GM18951 (cell line): Measurements from ENCODE around the gene BCAT1.
"Not testable (repeated sequence)": the region's sequence is repeated elsewhere in the genome, so short reads cannot be mapped to it uniquely, and the experiment has no call there.

Source experiments
- POLR2A ChIP-seq: IDR thresholded peaks from 4 replicates; pipeline ENCODE4 v1.6.1; 2011; ENCODE audit warnings: mild to moderate bottlenecking; ENCODE audit not compliant: insufficient read length, insufficient read depth; ENCODE audit errors: extremely low read depth
- in situ Hi-C: fragments of 300-500 bp; cut with MboI; formaldehyde crosslinking; loops from one replicate; pipeline ENCODE4 v1.12.0; 2022; ENCODE audit warnings: low sequenced_read_pairs, mixed read lengths, inconsistent platforms; ENCODE audit not compliant: unreplicated experiment

BCAT1 gene

DNA sequence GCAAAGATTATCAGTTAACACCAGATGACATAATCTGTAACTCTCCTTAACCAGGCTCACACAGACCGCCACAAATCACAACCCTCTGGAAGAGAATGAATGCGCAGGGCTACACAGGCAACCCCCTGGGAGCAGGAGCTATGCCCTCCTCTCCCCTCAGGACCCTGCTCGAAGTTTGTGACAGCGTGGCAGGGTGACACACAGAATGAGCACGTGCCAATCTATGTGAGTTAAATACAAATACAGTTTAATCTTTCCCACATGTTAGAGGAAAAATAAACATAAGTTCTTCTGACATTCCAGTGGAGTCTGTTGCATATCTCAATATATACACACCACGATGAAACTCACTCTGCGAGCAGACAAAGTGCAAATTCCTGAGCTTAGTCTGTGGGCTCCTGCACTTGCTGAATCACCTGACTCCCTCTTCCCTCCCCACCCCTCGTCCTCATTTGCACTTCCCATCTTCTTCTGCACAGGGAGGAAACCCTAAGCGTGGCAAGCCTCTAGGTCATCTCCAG, 37.6 kb downstream of the BCAT1 start:
- TF ChIP-seq POLR2A = no peak
- in situ Hi-C loops = no loop called here

DNA sequence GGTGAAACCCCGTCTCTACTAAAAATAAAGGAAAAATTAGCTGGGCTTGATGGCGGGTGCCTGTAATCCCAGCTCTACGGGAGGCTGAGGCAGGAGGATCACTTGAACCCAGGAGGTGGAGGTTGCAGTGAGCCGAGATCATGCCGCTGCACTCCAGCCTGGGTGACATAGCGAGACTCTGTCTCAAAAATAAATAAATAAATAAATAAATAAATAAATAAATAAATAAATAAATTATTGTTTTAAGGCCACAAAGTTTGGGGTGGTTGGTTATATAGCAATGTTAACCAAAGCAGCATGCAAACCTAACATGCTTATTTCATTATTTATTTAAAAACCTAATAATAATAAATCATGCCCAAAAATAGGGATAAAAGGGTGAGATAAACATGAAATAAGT, 38.7 kb downstream of the BCAT1 start:
- in situ Hi-C loops = not testable (repeated sequence)

DNA sequence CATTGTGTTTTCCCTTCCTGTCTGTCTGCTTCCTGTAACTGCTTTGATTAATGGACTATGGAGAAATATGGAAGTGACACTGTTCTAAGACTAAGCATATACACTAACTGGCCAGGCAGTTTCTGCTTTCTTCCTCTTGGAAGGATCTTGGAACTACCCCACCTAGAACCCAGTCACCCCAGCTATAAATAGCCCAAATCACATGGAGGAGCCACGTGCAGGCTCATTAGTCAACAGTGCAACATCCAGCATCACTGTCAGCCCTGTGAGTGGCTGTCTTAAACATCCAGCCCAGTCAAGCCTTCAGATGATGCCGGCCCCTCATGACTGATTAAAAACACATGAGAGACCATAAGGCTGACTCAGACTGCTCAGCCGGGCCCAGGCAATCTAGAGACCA, 39.2 kb downstream of the BCAT1 start:
- TF ChIP-seq POLR2A = no peak
- in situ Hi-C loops = no loop called here

DNA sequence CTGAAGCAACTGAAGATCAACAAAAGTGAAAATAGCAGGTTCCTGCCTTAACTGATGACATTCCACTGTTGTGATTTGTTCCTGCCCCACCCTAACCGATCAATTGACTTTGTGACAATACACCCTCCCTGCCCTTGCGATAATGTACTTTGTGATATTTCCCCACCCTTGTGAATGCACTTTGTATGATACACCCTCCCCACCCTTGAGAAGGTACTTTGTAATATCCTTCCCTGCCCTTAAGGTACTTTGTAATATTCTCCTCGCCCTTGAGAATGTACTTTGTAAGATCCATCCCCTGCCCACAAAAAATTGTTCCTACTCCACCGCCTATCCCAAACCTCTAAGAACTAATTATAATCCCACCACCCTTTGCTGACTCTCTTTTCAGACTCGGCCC, 41.4 kb downstream of the BCAT1 start:
- no peak for TF ChIP-seq POLR2A
- in situ Hi-C loops = no loop called here

DNA sequence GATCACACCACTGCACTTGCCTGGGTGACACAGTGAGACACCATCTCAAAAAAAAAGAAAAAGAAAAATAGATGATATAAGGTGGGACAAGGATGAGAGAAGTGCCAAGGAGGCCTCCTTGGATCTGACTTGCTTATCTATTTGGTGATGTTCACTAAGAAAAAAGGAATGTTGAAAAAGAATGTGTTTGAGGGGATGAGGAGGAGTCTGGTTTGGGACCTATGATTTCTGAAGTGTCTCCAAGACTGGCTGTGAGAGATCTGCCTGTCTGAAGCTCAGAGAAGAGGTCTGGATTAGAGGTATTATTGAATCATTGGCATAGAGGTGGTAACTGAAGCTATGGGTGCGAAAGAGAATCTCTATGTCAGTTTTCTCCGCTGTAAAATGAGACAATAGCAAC, 42.8 kb downstream of the BCAT1 start:
- in situ Hi-C loops = no loop called here
- no peak for TF ChIP-seq POLR2A

DNA sequence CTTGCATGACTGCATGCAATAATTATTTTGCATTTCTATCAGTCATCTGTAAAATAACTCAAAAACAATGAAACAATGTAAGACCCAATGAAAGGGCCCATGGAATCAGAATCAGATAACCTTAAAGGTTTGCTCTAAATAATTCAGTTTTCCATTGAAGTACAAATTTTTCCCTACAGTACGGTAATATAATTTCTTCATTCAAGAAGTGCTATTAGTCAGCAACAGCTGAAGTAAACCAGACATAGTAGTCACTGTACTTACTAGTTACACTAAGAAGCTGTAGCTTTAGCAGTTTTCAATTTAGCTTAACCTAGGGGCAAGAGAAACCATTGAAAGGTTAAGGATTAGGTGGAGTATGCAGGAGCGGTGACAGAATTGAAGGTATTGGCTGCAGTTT, 43.5 kb downstream of the BCAT1 start:
- in situ Hi-C loops = no loop called here
- TF ChIP-seq POLR2A = no peak

DNA sequence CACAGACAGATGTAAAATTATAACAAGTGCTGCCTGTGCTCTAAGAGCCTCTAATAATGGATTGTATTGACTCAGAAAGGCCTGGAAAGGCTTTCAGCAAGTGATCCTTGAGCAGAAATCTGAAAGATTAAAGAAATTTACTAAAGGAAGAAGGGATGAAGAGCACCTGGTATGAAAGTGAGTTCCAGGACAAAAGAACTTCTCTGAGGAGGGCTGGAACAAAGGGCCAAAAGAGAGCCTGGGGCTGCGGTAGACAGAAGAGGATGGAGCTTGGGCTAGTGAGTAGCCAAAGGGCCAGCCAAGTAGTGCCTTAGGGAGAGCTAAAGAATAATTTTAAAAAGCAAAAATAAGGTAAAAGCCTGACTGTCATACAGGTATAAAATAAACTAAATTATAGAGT, 44.0 kb downstream of the BCAT1 start:
- TF ChIP-seq POLR2A = no peak
- in situ Hi-C loops = no loop called here

DNA sequence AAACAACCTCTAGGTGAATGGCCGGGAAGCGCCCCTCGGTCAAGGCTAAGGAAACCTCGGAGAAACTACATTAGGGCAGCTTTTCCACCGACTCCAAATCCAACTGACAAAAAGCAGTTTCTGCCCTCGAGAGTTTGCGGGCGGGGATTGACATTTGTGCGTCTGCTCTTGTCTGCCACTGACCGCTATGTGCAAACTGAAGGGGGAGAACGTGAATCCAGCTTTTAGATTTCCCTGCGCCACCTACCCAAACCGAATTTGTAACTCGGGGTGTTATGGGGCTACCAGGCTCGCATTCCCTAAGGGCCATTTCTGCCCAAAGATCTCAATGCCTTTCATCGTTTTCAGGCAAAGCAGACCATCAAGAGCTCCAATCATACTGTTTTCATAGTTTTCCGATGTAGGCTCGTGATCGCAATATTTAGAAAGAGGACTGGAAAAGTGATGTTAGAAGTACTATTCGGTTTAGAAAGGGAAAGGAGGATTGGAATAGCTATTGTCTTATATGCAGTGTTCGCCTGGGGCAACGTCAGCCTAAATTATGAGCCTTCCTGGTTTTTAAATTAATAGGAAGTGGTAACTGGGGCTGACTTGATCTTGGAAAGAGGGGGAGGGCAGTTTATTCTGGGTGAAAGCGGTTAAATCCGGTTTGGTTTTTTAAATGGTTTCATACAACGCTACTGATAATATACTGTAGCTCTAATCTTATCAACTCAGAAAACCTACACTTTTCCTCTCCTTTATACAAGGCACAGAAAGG, 45.4 kb downstream of the BCAT1 start:
- in situ Hi-C loops = no loop called here
- TF ChIP-seq POLR2A = no peak

DNA sequence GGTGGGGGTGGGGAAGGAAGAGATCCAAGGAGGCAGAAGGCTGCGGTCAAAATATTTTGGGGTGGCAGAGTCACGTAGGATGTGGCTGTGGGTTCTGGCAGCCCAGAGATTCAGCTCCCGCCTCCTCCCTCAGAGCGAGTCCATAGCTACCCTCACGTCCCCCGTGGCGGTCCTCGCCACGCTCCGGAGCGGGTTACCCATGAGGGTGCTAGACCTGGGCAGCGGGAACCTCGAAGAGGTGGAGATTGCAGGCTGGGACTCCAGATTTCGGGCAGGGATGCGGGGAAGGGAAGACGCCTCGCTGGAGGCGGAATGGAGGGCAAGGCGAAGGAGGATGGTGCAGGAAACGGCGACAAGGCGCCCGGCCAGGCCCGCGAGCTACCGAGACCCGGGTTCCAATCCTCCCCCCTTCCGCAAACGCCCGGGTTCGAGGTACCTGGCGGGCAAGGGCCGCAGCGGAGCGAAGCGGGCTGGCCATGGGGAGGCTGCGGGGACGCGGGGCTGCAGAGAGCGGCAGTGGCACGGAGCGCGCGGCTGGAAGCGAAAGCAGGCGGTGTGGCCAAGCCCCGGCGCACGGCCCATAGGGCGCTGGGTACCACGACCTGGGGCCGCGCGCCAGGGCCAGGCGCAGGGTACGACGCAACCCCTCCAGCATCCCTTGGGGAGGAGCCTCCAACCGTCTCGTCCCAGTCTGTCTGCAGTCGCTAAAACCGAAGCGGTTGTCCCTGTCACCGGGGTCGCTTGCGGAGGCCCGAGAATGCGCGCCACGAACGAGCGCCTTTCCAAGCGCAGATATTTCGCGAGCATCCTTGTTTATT, 46.2 kb downstream of the BCAT1 start:
- in situ Hi-C loops = no loop called here
- no peak for TF ChIP-seq POLR2A

DNA sequence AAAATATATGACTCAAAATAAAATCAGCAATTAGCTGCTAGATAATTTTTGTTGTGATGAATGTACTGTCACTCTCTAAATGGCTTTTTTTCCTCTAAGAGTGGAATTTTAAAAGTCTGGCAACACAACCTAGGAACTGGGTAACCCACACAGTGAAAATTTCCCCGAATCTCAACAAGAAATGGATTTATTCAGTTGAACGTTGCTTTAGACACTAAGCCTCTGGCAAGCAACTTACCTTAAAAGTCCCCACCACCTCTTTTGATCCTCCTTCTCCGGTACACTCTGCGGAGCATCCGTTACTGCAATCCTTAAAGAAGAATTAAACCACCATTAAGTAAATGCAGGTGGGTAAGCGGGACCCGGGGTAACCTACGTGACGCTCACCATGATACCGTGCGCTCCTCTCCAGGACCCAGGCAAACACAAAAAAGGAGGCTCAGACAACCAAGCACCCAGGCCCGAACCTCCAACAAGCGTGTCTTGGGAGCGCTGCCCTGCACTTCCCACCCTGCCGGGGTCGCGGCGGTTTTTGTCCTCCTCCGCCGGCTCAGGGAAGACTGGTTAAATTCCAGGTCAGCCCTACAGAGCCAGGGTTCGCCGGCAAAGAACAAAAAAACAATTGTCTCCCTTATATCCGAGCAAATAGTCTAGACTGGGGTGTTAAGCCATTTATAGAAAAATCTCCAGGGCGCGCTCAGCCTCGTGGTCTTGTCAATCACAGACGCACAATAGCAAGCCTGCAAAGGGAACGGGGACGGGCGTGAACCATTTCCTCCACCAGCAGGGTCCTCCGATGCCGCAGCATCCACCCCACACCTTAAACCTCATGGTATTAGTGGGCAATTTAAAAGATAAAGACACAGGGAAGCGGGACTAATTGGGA, 47.1 kb downstream of the BCAT1 start:
- no peak for TF ChIP-seq POLR2A
- in situ Hi-C loops = no loop called here

DNA sequence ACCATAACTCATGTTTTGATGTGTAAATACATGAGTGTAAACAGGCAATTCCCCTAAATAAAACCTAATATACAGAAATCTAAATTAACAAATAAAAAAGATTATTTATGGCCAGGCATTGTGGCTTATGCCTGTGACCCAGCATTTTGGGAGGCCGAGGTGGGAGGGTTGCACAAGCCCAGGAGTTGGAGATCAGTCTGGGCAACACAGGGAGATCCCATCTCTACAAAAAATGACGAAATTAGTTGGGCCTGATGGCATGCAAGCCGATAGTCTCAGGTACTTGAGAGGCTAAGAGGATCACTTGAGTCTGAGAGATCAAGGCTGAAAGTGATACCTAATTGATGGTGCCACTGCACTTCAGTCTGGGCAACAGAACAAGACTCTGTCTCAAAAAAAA, 48.7 kb downstream of the BCAT1 start:
- no peak for TF ChIP-seq POLR2A
- in situ Hi-C loops = no loop called here

DNA sequence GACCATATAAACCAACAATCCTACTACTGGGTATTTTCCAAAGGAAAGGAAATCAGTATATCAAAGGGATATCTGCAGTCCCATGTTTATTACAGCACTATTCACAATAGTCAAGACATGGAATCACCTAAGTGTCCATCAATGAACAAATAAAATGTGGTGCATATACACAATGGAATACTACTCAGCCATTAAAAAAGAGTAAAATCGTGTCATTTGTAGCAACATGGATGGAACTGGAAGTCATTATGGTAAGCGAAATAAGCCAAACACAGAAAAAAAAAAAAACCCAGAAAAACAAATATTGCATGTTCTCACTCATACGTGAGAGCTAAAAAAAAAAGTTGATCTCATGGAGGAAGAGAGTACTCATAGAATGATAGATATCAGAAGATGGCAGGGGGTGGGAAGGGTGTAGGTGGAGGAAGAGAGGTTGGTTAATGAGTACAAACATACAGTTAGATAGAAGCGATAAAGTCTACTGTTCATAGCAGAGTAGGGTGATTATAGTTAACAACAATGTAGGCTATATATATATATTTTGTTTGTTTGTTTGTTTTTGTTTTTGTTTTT, 49.3 kb downstream of the BCAT1 start:
- in situ Hi-C loops = no loop called here
- TF ChIP-seq POLR2A = no peak

DNA sequence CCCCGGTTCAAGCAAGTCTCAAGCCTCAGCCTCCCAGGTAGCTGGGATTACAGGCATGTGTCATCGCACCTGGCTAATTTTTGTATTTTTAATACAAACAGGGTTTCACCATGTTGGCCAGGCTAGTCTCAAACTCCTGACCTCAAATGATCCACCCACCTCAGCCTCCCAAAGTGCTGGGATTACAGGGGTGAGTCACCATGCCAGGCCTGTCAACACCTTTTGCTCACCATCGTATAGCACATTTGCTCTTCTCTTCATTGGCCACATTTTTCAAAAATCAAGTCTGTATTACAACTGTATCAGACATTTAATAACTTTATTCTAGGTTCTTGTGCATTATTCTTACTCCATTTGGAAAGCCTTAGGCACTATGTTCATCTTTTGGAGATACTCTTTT, 50.3 kb downstream of the BCAT1 start:
- in situ Hi-C loops = no loop called here
- no peak for TF ChIP-seq POLR2A
